GM19467 (cell line): ENCODE measurements around the gene RABL2B.
"Not testable (repeated sequence)": the region's sequence is repeated elsewhere in the genome, so short reads cannot be mapped to it uniquely, and the experiment has no call there.

Experiments
- ATAC-seq: cut with Tn5 transposase; IDR thresholded peaks from one replicate; pipeline ENCODE4 v1.9.1; 2021; ENCODE audit warnings: mild to moderate bottlenecking, moderate library complexity; ENCODE audit not compliant: unreplicated experiment

RABL2B gene

GRCh38 chr22:50783033-50783879, at the start of gene RABL2B:
Gene RABL2B, minus strand, starts transcription at chr22:50783636. Its CDS starts 1,342 bp downstream, at chr22:50782294.
- ATAC-seq, result peak; percentile 93

DNA sequence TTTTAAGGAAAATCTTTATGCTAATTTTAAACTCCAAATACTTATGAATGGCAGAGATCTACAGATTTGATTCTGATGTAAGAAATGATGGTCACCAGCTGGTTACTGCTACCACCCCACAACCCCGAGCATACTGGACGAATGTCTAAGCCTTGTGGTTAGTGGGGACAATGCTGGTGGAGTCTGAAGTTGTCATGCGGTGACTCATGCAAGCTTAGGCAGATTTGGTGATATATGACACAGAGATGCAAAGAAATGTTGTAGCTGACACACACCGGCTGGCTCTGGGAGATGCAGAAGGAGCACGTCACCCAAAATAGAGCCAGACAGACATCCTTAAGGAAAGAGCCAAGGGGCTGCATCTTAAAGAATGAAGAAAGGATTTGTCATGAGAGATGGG, 3.5 kb upstream of the RABL2B start:
- not testable (repeated sequence) for ATAC-seq

DNA sequence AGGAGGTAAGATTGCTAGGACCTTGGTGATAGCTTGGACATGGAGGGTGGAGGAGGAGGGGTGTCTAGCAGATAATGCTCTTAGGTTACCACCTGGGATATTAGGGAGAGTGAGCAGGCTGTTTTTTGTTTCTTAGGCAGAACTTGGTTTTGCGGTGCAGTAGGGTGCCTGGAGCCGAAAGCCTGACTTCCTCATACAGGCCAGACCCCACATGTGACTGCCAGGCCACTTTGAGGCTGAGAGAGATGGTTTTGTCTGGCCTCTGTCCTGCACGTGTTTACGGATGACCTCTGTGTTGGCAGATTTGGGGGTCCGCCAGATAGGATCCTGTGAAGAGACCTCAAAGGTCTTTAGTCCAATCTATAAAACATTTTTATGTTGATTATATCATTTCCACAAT, 1.9 kb upstream of the RABL2B start:
- ATAC-seq, result not testable (repeated sequence)

DNA sequence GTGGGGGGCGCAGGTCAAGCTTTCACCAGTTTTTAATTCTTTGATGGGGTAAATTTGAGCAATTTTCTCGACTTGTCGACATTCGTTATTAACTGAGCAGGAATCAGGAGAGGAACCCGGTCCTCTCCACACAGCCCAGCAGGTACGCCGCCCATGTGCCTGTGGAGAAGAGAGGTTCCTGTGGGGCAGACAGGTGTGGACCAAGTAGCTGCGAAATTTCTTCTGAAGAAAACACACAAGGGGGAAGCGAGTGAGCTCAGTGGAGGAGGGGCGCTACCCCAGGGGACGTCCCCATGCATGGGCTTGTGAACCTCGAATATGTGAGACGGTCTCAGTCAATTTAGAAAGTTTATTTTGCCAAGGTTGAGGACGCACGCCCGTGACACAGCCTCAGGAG, 442 bp upstream of the RABL2B start:
- peak; percentile 11 for ATAC-seq

GRCh38 chr22:50782253-50782652, 1.2 kb downstream of the RABL2B start:
- ATAC-seq, result not testable (repeated sequence)

DNA sequence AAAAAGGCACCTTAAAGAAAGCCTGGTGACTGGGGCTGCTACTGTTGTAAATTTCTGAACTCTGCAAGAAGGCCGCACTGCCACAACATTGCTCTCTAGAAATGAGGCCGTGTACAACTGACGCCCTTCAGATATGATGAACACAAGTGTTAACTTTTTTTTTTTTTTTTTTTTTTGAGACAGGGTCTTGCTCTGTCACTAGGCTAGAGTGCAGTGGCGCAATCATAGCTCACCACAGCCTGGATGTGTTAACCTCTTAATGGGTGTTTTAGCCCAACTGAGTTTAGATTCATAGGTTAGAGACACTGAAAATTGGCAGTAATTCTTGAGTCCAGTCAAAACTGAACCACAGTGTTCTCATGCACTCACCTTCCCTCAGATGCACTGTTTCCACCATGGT, 3.2 kb downstream of the RABL2B start:
- not testable (repeated sequence) for ATAC-seq

DNA sequence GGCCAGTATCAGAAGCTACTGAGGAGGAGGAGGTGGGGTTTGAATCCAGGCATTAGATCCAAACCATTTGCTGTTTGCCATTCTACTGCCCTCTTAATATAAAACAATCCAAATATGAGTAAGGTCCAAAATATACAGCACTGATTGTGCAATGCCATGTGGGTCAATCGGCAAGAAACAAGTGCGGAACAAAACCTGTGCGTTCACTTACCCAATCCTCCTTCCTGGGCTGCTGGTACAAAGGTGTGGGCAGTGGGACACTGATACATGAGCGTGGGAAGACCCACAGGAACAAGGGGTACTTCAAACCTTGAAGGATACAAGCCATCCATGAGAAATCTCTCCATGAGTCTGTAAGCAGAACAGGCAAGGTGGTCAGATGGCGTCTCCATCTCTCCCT, 5.8 kb downstream of the RABL2B start:
- ATAC-seq, result not testable (repeated sequence)

DNA sequence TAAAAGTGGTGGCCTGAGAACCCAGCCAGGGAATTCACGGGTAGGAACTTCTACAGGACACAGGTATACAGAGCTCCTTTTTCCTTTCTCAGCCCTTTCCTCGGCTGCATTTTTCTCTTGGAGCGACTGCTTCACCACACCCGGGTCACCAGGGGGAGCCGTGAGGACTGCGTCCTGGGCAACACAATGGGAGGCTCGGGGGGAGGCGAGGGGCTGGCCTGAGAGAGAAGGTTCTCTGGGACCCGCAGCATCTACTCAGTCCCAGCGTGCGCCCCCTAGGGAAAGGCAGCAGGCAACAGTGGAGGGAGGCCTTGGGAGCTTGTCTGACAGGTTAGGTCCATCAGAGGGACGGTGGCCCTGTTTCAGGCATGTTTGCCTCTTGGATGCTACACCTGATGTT, 8.3 kb downstream of the RABL2B start:
- ATAC-seq, result not testable (repeated sequence)

GRCh38 chr22:50764288-50764687, 19.1 kb downstream of the RABL2B start:
- not testable (repeated sequence) for ATAC-seq

GRCh38 chr22:50761829-50762228, 21.6 kb downstream of the RABL2B start:
- not testable (repeated sequence) for ATAC-seq

DNA sequence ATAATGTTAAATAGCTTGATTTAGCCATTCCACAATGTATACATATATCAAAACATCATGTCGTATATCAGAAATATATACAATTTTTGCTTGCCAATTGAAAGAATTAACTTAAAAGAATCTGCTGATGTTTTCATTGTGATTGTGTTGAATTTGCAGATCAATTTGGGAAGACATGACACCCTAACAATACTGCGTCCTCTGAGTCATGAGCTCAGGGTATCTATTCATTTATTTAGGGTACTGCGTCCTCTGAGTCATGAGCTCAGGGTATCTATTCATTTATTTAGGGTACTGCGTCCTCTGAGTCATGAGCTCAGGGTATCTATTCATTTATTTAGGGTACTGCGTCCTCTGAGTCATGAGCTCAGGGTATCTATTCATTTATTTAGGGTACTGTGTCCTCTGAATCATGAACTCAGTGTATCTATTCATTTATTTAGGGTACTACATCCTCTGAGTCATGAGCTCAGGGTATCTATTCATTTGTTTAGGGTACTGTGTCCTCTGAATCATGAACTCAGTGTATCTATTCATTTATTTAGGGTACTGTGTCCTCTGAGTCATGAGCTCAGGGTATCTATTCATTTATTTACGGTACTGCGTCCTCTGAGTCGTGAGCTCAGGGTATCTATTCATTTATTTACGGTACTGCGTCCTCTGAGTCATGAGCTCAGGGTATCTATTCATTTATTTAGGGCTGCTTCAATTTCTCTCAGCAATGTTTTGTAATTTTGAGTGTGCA, 23.7 kb downstream of the RABL2B start:
- ATAC-seq, result not testable (repeated sequence)

DNA sequence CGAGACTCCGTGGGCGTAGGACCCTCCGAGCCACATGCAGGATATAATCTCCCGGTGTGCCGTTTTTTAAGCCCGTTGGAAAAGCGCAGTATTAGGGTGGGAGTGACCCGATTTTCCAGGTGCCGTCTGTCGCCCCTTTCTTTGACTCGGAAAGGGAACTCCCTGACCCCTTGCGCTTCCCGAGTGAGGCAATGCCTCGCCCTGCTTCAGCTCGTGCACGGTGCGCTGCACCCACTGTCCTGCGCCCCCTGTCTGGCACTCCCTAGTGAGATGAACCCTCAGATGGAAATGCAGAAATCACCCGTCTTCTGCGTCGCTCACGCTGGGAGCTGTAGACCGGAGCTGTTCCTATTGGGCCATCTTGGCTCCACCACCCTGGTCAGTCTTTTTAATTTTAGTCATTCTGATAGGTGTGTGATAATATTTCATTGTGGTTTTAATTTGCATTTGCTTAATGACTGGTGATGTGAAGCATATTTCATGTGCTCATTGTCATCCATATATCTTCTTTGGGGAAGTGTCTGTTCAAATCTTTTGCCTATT, 26.4 kb downstream of the RABL2B start:
- ATAC-seq, result not testable (repeated sequence)

GRCh38 chr22:50756406-50756805, 27.0 kb downstream of the RABL2B start:
- ATAC-seq, result not testable (repeated sequence)

DNA sequence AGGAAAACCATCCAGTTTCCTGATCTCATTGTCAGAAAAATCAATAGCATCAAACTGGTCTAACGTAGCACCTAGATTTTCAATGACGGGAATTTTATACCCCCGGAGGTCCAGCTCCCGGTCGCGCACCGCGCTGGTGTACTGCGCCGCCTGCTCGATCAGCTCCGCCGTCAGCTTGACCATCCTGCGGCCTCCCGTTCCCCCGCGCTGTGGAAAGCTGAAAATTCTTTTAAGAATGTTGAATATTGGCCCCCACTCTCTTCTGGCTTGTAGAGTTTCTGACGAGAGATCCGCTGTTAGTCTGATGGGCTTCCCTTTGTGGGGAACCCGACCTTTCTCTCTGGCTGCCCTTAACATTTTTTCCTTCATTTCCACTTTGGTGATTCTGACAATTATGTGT, 28.2 kb downstream of the RABL2B start:
- not testable (repeated sequence) for ATAC-seq

- ATAC-seq, result not testable (repeated sequence)
Observed at GRCh38 chr22:50749302-50750074, 33.9 kb downstream of the RABL2B start.

DNA sequence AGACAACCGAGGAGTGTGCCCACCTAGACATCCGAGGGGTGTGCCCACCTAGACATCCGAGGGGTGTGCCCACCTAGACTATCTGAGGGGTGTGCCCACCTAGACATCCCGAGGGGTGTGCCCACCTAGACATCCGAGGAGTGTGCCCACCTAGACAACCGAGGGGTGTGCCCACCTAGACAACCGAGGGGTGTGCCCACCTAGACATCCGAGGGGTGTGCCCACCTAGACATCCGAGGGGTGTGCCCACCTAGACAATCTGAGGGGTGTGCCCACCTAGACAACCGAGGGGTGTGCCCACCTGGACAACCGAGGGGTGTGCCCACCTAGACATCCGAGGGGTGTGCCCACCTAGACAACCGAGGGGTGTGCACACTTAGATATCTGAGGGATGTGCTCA, 34.8 kb downstream of the RABL2B start:
- ATAC-seq, result not testable (repeated sequence)

GRCh38 chr22:50747521-50747920, 35.9 kb downstream of the RABL2B start:
- ATAC-seq, result not testable (repeated sequence)

DNA sequence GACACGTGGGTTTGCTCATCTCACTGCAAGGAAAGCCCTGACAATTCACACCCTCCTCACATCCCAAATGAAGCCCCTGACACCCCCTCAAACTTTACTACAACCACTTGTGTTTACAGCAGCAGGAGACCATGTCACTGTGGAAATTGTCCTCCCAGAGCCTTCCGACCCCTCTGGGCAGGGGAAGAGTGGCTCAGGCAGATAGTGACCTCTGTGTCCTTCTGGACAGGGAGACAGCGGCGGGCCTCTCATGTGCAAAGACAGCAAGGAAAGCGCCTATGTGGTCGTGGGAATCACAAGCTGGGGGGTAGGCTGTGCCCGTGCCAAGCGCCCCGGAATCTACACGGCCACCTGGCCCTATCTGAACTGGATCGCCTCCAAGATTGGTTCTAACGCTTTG, 39.0 kb downstream of the RABL2B start:
- not testable (repeated sequence) for ATAC-seq

GRCh38 chr22:50740714-50741113, 42.7 kb downstream of the RABL2B start:
- ATAC-seq, result not testable (repeated sequence)

DNA sequence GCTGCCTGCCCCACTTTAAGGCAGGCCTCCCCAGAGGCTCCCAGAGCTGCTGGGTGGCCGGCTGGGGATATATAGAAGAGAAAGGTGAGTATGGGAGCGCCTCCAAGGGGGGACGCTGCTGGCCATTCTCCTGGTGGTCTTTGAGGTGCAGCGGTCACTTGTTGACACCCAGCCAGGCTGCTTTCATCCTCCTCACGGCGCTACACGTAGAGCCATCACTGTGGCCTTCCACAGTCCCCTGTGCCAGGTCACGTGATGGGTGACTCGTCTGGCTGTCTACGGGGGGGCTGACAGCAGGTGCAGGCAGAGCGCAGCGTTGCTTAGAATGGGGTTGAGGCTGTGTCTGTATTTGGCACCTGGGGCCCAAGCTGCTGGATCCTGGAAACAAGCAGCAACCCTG, 43.5 kb downstream of the RABL2B start:
- ATAC-seq, result no peak

- ATAC-seq, result no peak
Observed at GRCh38 chr22:50739279-50739691, 44.2 kb downstream of the RABL2B start.
